ENCODE measurements around the gene EPN1. TPM values are rescaled to one million over a fixed set of nuclear protein-coding genes. Genes with fewer than 3 reads are reported as not detected.

The EPN1 gene
- total and polyA plus RNA-seq, 9 of the 15 experiments (the other 6 are each of a cell fraction or from before 2014, with no cell fraction given): 0.08 to 138 (median 12.7) TPM

- no peak for TF ChIP-seq PPARD (CRISPR knock-in tag; IDR thresholded peaks at IDR 0.05)
- no peak for TF ChIP-seq NCOA4 (IDR thresholded peaks at IDR 0.05; ENCODE audit: partially characterized antibody)
- TF ChIP-seq MGA (IDR thresholded peaks at IDR 0.05): no peak
- TF ChIP-seq HDAC1 (IDR thresholded peaks at IDR 0.05): peak; percentile 39 to 80; a peak in 3 of 4 replicates
- no peak for TF ChIP-seq DNMT1 (IDR thresholded peaks at IDR 0.05)
- 0 out of 2 replicates have a peak, but pooled peaks have one; percentile 13 for TF ChIP-seq DMBX1 (CRISPR knock-in tag; IDR thresholded peaks at IDR 0.05; ENCODE audit: borderline replicate concordance)
- TF ChIP-seq ZNF592 (IDR thresholded peaks at IDR 0.05): no peak
- no peak for TF ChIP-seq ZNF274 (IDR thresholded peaks at IDR 0.05; ENCODE audit: borderline replicate concordance, low read depth, low read length)
- no peak for TF ChIP-seq ZNF778 (CRISPR knock-in tag; IDR thresholded peaks at IDR 0.05)
Observed at GRCh38 chr19:55643003-55643886, 31.8 kb upstream of the EPN1 start, which contains the start of gene ZNF581 (continued).
